Activated CD8-positive, alpha-beta memory T cell treated with anti-CD3 and anti-CD28 coated beads for 36 hours (primary cell): Measurements from ENCODE around the gene NCOA6. TPM values are rescaled to one million over a fixed set of nuclear protein-coding genes. Genes with fewer than 3 reads are reported as not detected.

Experiments
- CTCF ChIA-PET: fragments of 350-600 bp; sonication (Branson Sonifier 250); formaldehyde crosslinking; loops from one replicate; lab custom pipeline; 2021; ENCODE audit warnings: antibody characterized with exemption; lab: Charles Lee
- POLR2A ChIA-PET: fragments of 350-600 bp; sonication (Branson Sonifier 250); formaldehyde crosslinking; loops from one replicate; lab custom pipeline; 2021; ENCODE audit warnings: antibody characterized with exemption; lab: Charles Lee
- total RNA-seq, 2 experiments: library from RNA; stranded (reverse); gene quantifications; one replicate each; pipeline ENCODE4 v1.2.3, GENCODE V29; 2021

Gene NCOA6
- total RNA-seq, 2 experiments from 2014 or later, result 19.4 to 21.9 TPM

DNA sequence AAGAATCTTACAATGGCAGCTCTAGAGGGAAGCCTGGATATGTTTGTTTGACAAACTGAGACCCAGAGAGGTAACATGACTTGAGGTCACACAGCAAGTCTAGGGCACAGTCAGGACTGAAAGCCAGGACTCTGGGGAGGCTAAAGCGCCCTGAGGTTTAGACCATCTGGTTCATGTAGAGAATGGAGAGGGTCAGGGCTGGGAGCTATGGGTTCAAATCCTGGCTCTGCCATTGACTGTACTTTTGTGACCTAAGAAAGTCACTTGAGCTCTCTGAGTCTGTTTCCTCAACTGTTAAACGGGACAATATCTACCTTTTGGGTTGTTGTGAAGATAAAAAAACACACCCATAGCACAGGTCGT lies 122.4 kb downstream of the NCOA6 start:
- ChIA-PET CTCF (interaction anchor here (1.0 to 1.6 kb wide), 4 partner anchors 19 to 145 kb away, joined by 3 to 5 read pairs (median 4); partner anchors contain the start of gene MAP1LC3A), POLR2A (interaction anchor here (1.6 kb wide), 1 partner anchor 26 kb away, joined by 5 read pairs; the partner anchor contains the start of gene PIGU)

GRCh38 chr20:34701405-34702085 lies 123.9 kb downstream of the NCOA6 start:
- ChIA-PET CTCF (interaction anchor here (0.6 kb wide), 1 partner anchor 198 kb away, joined by 5 read pairs; no protein-coding TSS in a partner anchor), POLR2A (interaction anchor here (0.5 kb wide), 1 partner anchor 89 kb away, joined by 5 read pairs; no protein-coding TSS in a partner anchor)

DNA sequence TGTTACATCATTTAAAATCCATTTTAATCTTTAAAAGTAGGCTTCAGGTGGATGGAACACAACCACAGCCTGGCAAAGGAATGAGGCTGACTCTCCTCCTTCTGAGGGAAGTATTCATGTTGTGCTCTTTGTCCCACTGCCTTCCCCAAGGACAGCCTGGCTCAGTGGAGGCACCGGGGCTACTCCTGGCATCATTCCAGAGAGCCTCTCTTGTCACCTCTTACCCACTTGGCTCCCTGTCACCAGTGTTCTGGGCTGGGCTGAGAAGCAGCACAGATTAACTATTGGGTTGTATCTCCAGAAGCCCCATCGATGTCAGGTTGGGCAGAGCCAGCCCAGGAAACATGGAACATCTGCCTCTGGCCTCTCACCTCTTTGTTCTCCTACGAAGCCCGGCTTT lies 132.0 kb downstream of the NCOA6 start:
- ChIA-PET POLR2A (no interaction called here), CTCF (no interaction called here)

DNA sequence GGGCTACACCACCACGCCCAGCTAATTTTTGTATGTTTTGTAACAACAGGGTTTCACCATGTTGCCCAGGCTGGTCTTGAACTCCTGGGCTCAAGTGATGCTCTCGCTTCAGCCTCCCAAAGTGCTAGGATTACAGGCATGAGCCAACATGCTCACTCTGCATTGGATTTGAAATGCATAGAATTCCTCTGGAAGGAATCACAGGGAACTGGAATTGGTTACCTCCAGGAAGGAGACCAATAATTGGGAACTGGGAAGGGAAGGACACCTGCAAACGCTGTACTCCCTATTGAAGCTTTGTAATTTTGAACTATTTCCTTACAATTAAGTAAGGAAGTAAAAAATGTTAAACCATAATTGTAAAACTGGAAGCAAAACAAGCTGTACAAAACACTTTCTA lies 133.6 kb downstream of the NCOA6 start:
- ChIA-PET CTCF (interaction anchor here (0.5 kb wide), 1 partner anchor 1328 kb away, joined by 3 read pairs; no protein-coding TSS in a partner anchor), POLR2A (no interaction called here)

DNA sequence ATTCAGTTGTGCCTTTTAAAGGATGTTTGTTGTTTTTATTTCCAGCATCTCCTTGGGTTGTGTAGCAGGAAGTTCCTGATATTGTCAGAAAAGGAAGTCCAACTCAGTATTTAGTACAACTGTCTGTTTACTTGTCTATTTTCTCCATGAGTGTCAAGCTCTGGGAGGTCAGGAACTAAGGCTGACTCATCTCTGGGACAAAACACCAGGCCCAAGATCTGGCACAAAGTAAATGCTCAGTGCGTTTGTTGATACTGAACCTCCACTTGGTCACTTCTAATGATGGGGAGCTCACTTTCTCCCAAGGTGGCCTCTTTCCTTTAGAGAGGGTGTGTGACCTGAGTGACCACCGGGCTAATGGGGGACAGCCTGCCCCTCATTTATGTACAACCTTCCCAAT lies 136.0 kb downstream of the NCOA6 start:
- POLR2A ChIA-PET, result no interaction called here
- CTCF ChIA-PET, result interaction anchor here (0.5 kb wide), 1 partner anchor 96 kb away, joined by 4 read pairs; no protein-coding TSS in a partner anchor

DNA sequence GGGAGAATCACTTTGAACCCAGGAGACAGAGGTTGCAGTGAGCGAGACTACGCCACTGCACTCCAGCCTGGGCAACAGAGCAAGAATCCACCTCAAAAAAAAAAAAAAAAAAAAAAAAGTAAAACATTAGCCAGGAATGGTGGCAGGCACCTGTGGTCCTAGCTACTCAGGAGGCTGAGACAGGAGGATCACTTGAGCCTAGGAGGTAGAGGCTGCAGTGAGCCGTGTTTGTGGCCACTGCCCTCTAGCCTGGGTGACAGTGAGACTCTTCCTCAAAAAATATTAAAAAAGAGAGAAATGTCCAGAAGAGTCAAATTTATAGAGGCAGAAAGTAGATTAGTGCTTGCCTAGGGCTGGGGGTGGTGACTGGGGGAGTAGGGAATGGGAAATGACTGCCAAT lies 141.8 kb downstream of the NCOA6 start:
- ChIA-PET POLR2A (no interaction called here), CTCF (interaction anchor here (0.8 to 1.4 kb wide), 2 partner anchors 19 to 24 kb away, joined by 3 to 4 read pairs; no protein-coding TSS in a partner anchor)

- ChIA-PET CTCF (interaction anchor here (0.9 to 1.5 kb wide), 3 partner anchors 9 to 368 kb away, joined by 3 to 4 read pairs (median 3); no protein-coding TSS in a partner anchor), POLR2A (no interaction called here)
Observed at GRCh38 chr20:34680586-34681175, 144.8 kb downstream of the NCOA6 start.

DNA sequence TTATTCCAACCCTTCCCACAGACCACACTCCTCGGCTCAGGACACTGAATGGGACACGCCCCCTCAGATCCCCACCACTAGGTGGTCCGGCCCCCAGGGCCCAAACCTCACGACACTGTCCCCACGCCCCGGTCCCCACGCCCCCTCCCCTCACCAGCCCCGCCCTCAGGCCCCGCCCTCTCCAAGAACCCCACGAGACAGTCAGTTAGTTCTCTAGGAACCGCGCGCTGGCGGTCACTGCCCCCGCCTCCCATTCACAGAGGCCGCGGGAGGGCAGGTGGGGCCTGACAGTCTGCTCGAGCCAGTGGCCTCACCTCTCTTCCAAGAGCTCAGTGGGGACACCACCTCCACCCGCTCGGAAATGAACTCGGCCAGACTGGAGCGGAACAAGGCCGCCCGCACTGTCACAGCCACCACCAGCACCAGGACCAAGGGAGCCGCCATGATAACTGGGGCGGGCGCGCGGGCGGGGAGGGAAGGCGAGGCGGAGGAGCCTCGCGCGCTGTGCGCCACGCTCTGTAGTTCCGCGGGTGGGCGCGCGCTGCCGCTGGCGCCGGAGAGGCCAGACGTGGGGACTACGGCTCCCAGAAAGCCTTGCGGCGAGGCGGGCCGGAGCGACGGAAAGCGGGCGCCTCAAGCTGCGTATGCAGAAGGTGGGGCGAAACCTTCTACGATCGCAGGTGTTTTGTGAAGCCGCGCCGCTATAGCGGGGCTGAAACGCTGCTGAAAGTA lies 148.6 kb downstream of the NCOA6 start, which contains the start of gene PIGU:
TSS of gene PIGU (minus strand) at position 451 of the 732 bp plus-strand sequence. CDS start at position 444, 7 bp downstream.
- ChIA-PET POLR2A (interaction anchor here (0.6 to 1.6 kb wide), 5 partner anchors 27 to 1708 kb away, joined by 4 to 13 read pairs (median 5); partner anchors contain the start of genes ITCH and TP53INP2), CTCF (interaction anchor here (1.3 kb wide), 1 partner anchor 31 kb away, joined by 4 read pairs; no protein-coding TSS in a partner anchor)

DNA sequence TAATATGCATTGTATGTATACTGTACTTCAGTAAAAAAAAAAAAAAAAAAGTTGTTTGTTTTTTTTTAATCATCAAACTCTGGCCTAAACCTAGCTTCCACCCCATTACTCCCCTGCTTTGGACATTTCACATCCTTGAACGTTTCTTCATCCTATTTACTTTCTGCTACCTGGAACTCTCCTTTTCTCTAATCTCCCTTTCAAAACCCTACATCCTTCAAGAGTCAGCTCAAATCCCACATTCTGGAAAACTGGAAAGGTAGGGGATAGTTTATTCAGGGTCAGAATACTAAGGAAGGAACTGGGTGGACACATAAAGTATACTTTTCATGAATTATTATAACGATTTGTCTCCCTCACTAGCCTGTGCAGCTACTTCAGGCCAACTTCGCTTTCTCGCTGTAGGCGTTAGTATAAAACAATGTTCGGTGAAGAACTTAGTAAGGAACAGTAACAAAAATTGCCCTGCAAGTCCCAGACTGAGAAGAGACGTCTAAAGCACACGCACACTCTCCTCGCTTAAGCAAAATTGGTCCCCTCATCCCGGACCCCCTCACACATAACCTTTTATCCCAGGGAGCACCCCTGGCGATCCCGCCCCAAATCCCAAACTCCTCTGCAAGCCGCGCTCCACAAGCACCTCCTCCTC lies 149.3 kb downstream of the NCOA6 start:
- POLR2A ChIA-PET, result interaction anchor here (0.6 to 1.6 kb wide), 3 partner anchors 28 to 1707 kb away, joined by 4 to 13 read pairs (median 5); partner anchors contain the start of gene TP53INP2
- CTCF ChIA-PET, result interaction anchor here (1.3 kb wide), 1 partner anchor 32 kb away, joined by 4 read pairs; no protein-coding TSS in a partner anchor

DNA sequence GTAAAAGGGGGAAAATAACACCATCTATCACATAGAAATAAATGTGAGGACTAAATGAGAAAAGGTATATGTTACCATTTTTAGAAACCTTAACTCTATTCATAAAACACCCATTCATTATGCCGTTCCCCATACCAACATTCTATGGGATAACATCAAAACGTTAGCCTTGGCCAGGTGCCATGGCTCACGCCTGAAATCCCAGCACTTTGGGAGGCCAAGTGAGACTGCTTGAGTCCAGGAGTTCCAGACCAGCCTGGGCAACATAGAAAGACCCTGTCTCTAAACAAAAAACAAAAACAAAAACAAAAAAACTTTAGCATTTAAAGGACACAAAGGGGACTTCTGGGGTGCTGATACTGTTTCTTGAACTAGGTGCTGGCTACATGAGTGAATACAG lies 149.9 kb downstream of the NCOA6 start:
- CTCF ChIA-PET, result no interaction called here
- POLR2A ChIA-PET, result no interaction called here

DNA sequence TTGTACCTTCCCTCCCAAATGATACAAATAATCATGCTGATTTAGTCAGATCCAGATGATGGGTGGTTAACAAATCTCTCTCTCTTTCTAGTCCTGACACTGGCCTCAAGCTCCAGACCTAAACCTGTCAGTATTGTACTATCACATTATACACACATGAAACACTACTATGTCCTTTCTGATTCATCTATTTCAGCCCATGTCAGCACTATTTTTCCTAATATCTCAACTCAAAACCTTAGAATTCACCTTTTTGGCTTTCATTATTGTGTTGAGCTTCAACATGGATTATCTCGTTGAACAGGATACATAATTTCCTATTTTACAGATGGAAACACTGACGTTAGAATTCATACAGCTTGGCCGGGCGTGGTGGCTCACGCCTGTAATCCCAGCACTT lies 152.0 kb downstream of the NCOA6 start:
- POLR2A ChIA-PET, result interaction anchor here (0.5 kb wide), 1 partner anchor 12 kb away, joined by 9 read pairs; no protein-coding TSS in a partner anchor
- CTCF ChIA-PET, result interaction anchor here (0.7 to 0.9 kb wide), 2 partner anchors 40 to 59 kb away, joined by 3 read pairs; no protein-coding TSS in a partner anchor

DNA sequence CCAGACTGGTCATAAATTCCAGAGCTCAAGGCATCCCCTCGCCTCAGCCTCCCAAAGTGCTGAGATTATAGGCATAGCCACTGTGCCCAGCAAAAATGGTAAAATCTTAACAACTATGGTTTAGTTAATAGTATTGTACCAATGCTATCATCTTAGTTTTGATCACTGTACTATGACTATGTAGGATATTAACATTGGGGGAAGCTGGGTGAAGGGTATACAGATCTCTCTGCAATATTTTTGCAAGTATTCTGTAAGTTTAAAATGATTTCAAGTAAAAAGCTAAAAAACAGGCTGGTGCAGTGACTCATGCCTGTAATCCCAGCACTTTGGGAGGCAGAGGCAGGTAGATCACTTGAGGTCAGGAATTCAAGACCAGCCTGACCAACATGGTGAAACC lies 156.4 kb downstream of the NCOA6 start:
- CTCF ChIA-PET, result interaction anchor here (1.2 kb wide), 1 partner anchor 40 kb away, joined by 3 read pairs; no protein-coding TSS in a partner anchor

More for the DNA sequence above, 156.4 kb downstream of the NCOA6 start:
- POLR2A ChIA-PET, result interaction anchor here (0.6 kb wide), 2 partner anchors 373 to 609 kb away, joined by 5 to 6 read pairs; partner anchors contain the start of gene MMP24OS

Other genes with a start within 250 kb of the NCOA6 start
- 10 to 100 TPM; 24.8 to 26.4 TPM for gene PIGU, start 148.6 kb downstream of the NCOA6 start, total RNA-seq
- 1 to 10 TPM; 2.9 to 3.2 TPM for gene TP53INP2, start 121.3 kb downstream of the NCOA6 start, total RNA-seq
- 10 to 100 TPM in 1 of 2 experiments, 1 to 10 TPM in 1; 7.3 to 10.1 TPM for gene GGT7, start 47.2 kb upstream of the NCOA6 start, total RNA-seq
- 1 to 10 TPM; 7.4 to 8.5 TPM for gene ACSS2, start 51.0 kb upstream of the NCOA6 start, total RNA-seq
- gene GSS, start 130.2 kb upstream of the NCOA6 start, total RNA-seq, result 10 to 100 TPM; 62.8 to 65.6 TPM
- under 1 TPM; 0.17 to 0.19 TPM for gene MYH7B, start 130.2 kb upstream of the NCOA6 start, total RNA-seq